D721Med (cell line): ENCODE measurements around the gene MBNL2.

Experiments
- DNase-seq: peaks from one replicate; pipeline ENCODE4 v3.0.0; 2011; ENCODE audit warnings: low spot score; ENCODE audit not compliant: insufficient read length
- FAIRE-seq: peaks from 2 replicates; lab custom pipeline; 2011; peaks lifted over from hg19 to GRCh38; lab: Jason Lieb, UNC
- TF ChIP-seq, protein P1 (sequence below): IDR thresholded peaks from 2 replicates; pipeline ENCODE4 v1.5.1; 2012; ENCODE audit warnings: mild to moderate bottlenecking, control low read depth; ENCODE audit not compliant: insufficient read depth; ENCODE audit errors: missing control alignments

The MBNL2 gene

DNA sequence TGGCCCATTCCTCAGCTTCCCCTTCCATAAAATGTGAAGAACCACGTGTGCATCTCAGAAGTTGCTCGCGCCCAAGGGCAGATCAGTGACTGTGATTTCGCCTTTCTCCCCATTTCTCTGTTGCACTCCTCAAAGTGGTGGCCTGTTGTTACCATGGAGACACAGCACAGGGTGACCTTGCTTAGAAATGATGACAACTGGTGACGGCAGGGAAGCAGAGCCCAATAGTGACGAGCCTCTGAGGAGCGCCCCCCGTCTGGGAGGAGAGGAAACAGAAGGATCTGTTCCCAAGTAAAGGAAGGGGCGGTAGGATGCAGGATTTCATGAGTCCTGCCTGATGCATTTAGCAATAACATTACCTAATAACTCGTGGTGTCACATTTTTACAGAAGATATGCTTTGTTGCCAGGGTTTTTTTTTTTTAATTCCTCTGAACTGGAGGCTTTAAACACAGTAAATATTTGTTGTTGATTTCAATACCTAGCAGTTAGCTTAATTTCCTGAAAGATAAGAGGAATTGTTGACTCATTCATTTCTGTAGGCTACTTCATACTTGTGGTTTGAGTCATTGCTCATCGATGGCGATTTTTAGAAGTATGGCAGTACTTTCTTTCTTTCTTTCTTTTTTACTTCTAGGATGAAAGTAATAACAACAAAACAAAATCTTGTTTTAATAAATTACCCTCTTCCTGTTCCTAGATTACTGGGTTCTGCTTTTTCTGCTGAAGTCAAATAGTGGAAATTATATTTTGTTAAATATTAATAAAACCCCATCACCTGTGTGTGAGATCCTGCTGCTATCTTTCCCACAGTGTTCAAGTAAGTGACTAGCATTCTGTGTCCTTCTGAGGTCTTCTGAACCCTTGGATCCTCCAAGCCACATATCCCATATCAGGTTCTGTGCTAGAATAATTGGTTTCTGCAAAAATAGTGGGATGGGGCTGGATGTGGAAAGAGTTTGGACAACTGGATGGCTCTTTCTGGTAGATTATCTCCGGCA, 36.0 kb downstream of the MBNL2 start:
- TF ChIP-seq, protein P1, sequence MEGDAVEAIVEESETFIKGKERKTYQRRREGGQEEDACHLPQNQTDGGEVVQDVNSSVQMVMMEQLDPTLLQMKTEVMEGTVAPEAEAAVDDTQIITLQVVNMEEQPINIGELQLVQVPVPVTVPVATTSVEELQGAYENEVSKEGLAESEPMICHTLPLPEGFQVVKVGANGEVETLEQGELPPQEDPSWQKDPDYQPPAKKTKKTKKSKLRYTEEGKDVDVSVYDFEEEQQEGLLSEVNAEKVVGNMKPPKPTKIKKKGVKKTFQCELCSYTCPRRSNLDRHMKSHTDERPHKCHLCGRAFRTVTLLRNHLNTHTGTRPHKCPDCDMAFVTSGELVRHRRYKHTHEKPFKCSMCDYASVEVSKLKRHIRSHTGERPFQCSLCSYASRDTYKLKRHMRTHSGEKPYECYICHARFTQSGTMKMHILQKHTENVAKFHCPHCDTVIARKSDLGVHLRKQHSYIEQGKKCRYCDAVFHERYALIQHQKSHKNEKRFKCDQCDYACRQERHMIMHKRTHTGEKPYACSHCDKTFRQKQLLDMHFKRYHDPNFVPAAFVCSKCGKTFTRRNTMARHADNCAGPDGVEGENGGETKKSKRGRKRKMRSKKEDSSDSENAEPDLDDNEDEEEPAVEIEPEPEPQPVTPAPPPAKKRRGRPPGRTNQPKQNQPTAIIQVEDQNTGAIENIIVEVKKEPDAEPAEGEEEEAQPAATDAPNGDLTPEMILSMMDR, result no peak
- FAIRE-seq, result no peak
- no peak for DNase-seq

DNA sequence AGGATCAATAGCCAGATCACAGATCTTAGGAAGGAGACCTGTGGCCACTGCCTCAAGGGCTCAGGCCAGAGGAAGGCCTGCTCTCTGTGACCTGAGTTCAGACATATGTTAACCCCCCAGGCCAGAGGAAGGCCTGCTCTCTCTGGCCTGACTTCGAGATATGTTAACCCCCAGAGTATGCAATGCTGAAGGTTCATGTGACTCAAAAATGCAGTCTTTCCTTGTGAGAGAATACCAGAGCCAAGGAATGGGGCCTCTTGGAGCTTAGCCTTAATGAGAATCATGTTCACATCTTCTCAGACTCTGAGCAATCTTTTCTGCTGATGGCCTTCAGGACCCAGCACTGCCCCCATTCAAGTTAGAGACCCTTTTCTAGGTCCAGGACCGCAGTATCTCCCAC, 36.7 kb downstream of the MBNL2 start:
- no peak for FAIRE-seq

DNA sequence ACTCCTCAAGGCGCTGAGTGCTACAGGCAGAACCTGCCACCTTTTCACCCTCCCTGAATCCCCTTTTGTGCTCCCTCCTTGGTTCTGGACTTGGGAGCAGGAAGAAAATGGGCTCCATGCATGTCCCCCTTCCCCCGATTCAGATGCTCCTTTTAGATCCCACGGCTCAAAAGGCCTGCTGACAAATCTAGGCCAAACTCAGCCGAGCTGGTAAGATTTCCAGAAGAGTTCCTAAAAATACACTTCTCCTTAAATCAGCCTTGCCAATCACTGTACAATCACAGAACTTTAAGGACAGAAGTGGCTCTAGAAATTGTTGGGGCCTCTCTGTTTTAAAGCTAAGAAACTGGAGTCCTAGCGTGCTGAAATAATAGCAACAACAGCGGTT, 37.3 kb downstream of the MBNL2 start:
- DNase-seq (no peak), FAIRE-seq (no peak)
- TF ChIP-seq, protein P1, result no peak

More for the DNA sequence above, 36.7 kb downstream of the MBNL2 start:
- TF ChIP-seq, protein P1, result no peak
- DNase-seq, result no peak

DNA sequence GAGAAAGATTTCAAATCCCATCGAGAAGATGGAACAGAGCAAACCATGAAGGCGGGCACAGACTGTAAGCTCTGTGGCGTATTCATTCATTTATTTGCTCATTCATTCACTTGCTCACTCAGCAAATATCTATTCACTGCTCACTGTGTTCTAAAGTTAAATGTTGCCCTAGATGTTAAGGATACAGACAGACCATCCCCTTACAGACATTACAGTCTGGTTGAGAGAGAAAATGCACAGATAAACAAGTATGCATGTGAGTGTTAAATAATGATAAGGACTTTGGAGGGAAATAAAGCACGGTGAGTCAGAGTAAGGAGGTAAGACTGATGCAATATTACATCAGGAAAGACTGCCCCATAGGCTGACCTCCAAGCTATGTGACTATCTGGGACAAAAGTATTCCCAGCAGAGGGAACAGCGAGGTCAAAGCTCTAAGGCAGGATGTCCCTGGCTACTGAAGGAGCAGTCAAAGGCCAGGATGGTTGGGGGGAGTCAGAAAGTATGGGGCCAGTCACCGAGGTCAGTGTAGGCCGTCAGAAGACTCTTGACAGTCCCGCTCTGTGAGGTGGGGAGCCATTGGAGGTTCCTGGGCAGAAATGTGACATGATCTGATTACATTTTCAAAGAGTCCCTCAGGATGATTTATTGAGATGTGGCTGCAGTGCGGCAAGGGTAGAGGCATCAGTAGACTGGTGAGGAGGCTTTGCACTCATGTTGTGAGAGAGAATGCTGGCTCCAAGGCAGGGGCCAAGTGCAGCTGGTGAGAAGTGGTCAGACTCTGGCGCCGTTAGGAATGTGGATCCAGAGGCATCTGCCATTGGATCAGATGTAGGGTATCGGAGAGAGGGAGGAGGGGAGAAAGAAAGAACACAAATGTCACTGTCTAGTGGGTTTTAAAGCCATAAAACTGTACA, 37.9 kb downstream of the MBNL2 start:
- DNase-seq, result no peak
- no peak for FAIRE-seq

DNA sequence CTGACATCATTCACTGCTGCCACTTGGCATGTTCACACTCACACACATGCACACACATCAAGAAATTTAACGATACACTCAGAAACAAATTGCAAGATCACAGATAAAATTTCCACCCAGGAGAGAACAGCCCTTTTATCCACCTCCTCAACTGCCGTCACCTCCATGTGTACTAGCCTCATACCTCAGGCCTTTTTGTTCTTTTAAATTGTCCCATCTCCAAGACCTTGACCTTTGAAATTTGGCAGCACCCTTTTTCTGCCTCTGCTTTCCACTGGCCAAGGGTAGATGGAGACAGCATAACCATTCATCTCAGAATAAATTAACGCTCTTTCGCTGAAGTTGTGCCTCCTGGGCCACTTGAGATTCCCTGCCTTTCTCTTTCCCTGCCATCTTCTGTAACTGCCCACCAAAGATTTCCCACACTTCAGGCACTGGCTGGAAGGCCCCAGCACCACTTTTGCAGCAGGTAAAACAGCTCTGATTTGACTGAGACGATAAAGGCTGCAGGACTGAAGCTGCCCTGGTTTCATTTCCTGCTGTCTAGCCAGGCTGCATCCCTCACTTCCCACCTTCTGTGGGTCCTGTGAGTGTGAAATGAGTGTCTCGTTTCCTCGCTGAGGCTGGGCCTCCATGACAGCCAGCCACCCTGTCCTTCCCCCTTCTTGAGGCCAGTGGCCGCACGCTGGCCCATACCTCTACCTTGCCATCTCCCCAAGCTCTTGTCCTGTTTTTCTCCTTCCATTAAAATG, 39.3 kb downstream of the MBNL2 start:
- FAIRE-seq (no peak), DNase-seq (no peak)
- TF ChIP-seq, protein P1, result no peak

More for the DNA sequence above, 37.9 kb downstream of the MBNL2 start:
- TF ChIP-seq, protein P1, result no peak

DNA sequence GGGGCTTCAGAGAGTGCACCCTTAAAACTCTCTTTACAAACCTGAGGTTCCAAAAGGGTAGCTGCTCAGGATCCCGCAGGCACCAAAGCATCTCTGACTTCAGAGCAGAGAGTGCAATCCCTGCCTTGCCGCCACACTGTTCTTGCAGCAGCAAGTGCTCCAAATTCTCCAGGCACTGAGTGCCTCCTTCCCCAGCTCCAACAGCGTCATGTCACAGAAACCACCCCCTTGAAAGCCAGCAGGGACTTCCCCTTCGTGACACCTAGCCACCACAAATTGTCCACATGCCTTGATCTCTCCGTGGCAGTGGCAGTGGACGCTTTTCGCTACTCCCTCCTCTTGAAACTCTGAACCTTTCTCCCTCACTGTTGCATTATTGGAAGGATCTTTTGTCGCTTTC, 39.9 kb downstream of the MBNL2 start:
- DNase-seq, result no peak
- FAIRE-seq, result no peak
- TF ChIP-seq, protein P1, result no peak
